Muscle of leg (tissue), 16 donors: ENCODE data around the gene CDO1. TPM values are rescaled to one million over a fixed set of nuclear protein-coding genes. Genes with fewer than 3 reads are reported as not detected.
A peak's percentile ranks its signal among the peaks of the same experiment; 100 is the strongest.

Source experiments
- DNase-seq: peaks from one replicate; pipeline ENCODE4 v3.0.0; 2013
- H3K27ac ChIP-seq: one replicate; pipeline ENCODE4 v1.5.1; 2013; ENCODE audit warnings: mild to moderate bottlenecking, low read length, control low read depth
- H3K27me3 ChIP-seq: one replicate; pipeline ENCODE4 v1.6.1; 2013; ENCODE audit warnings: low read length; ENCODE audit not compliant: control insufficient read depth, insufficient read depth
- H3K36me3 ChIP-seq: one replicate; pipeline ENCODE4 v1.6.1; 2013; ENCODE audit warnings: low read length; ENCODE audit not compliant: control insufficient read depth, insufficient read depth
- H3K4me1 ChIP-seq: one replicate; pipeline ENCODE4 v1.6.1; 2013; ENCODE audit warnings: low read length; ENCODE audit not compliant: control insufficient read depth, insufficient read depth
- H3K4me3 ChIP-seq: one replicate; pipeline ENCODE4 v1.5.1; 2013; ENCODE audit warnings: low read length, control low read depth
- H3K9me3 ChIP-seq: replicated peaks from 2 replicates; pipeline ENCODE4 v1.6.1; 2013; ENCODE audit warnings: low read depth, low read length; ENCODE audit not compliant: control insufficient read depth
- WGBS: methylation state at CpG from one replicate; pipeline ENCODE4 v1.1.5; 2013; ENCODE audit warnings: missing lambda C conversion rate; ENCODE audit not compliant: insufficient coverage; 5-methylcytosine and 5-hydroxymethylcytosine counted together
- long read RNA-seq, 11 donors: transcript quantifications; one replicate each; lab custom pipeline, GENCODE V29; 2026
- polyA plus RNA-seq, 8 donors: library from polyadenylated mRNA; unstranded; fragments of 120-200 nt; gene quantifications; one replicate each; pipeline versions ENCODE4 v1.2.1 to v1.2.3, GENCODE V29; 2013; ENCODE audit warnings: inconsistent platforms in 1 of 8, low replicate concordance in 1 of 8; ENCODE audit not compliant: insufficient read length in 8 of 8, insufficient read depth in 1 of 8
- total RNA-seq: library from RNA; stranded (reverse); fragments of 120-200 nt; gene quantifications from one replicate; pipeline ENCODE4 v1.2.4, GENCODE V29; 2013

Gene CDO1
- total RNA-seq (19.1 TPM), polyA plus RNA-seq (10 to 100 TPM; 17.4 to 27.1 (median 23.1) TPM)
- long read RNA-seq, donor 1, partial matches to known transcripts, result 0 of 3 reads
- long read RNA-seq, donor 1, other reads (novel, unspliced or antisense), result 0 of 3 reads
- long read RNA-seq, donor 2, result 0 reads
- long read RNA-seq, donor 3, transcript CDO1-201 (5 exons, 1,860 nt), result major isoform, 6 of 6 reads
- long read RNA-seq, donor 3, partial matches to known transcripts, result 0 of 6 reads
- long read RNA-seq, donor 3, other reads (novel, unspliced or antisense), result 0 of 6 reads
- long read RNA-seq, donor 4, partial matches to known transcripts, result 0 of 4 reads
- long read RNA-seq, donor 4, other reads (novel, unspliced or antisense), result 0 of 4 reads
- long read RNA-seq, donor 5, transcript CDO1-201 (5 exons, 1,860 nt), result major isoform, 27 of 27 reads
- long read RNA-seq, donor 5, partial matches to known transcripts, result 0 of 27 reads
- long read RNA-seq, donor 5, other reads (novel, unspliced or antisense), result 0 of 27 reads
- long read RNA-seq, donor 6, transcript CDO1-201 (5 exons, 1,860 nt), result major isoform, 8 of 8 reads
- long read RNA-seq, donor 6, partial matches to known transcripts, result 0 of 8 reads
- long read RNA-seq, donor 6, other reads (novel, unspliced or antisense), result 0 of 8 reads
- long read RNA-seq, donor 7, transcript CDO1-201 (5 exons, 1,860 nt), result major isoform, 17 of 17 reads
- long read RNA-seq, donor 7, partial matches to known transcripts, result 0 of 17 reads
- long read RNA-seq, donor 7, other reads (novel, unspliced or antisense), result 0 of 17 reads
- long read RNA-seq, donor 8, partial matches to known transcripts, result 0 of 2 reads
- long read RNA-seq, donor 8, other reads (novel, unspliced or antisense), result 0 of 2 reads
- long read RNA-seq, donor 9, transcript CDO1-201 (5 exons, 1,860 nt), result major isoform, 7 of 7 reads
- long read RNA-seq, donor 9, partial matches to known transcripts, result 0 of 7 reads
- long read RNA-seq, donor 9, other reads (novel, unspliced or antisense), result 0 of 7 reads
- long read RNA-seq, donor 10, partial matches to known transcripts, result 0 of 3 reads
- long read RNA-seq, donor 10, other reads (novel, unspliced or antisense), result 0 of 3 reads
- long read RNA-seq, donor 11, transcript CDO1-201 (5 exons, 1,860 nt), result major isoform, 8 of 8 reads
- long read RNA-seq, donor 11, partial matches to known transcripts, result 0 of 8 reads
- long read RNA-seq, donor 11, other reads (novel, unspliced or antisense), result 0 of 8 reads

GRCh38 chr5:115816226-115817081, at the start of gene CDO1:
TSS of gene CDO1 (minus strand) at chr5:115816659. CDS start at chr5:115816397, 262 bp downstream.
- peak within 1 kb of the TSS; percentile 96 for H3K27ac ChIP-seq
- WGBS, result under 1% methylated on average over 52 of the region's 69 CpGs
- H3K27me3 ChIP-seq, result peaks cover 17% of the 10 kb centered on the region

DNA sequence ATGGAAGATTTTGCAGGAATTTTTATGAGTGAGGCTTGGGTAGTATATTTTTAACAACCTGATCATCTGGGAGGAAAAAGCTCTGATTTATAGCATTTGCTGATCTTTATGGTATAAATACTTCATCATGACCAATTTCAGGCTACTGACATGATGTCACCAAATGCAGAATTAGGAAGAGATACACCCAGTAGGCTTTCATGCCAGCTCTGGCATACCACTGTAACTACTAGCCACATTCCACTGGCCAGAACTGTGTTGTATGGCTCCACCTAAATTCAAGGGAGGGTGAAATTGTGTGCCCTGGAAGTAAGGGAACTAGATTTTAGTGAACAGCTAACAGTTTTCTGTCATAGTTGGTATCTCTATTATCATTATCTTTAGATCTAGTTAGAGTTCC, 42.9 kb upstream of the CDO1 start:
- H3K36me3 ChIP-seq, result no peaks in the 10 kb centered on the region
- no peak overlapping the region for H3K27ac ChIP-seq
- H3K9me3 ChIP-seq, result peaks cover 7% of the 10 kb centered on the region
- H3K27me3 ChIP-seq, result no peaks in the 10 kb centered on the region
- DNase-seq, result no peak
- H3K4me3 ChIP-seq, result no peak overlapping the region
- no peaks in the 10 kb centered on the region for H3K4me1 ChIP-seq

More at GRCh38 chr5:115816226-115817081, at the start of gene CDO1:
- H3K36me3 ChIP-seq, result no peaks in the 10 kb centered on the region
- H3K4me1 ChIP-seq, result peaks cover 8% of the 10 kb centered on the region
- no peaks in the 10 kb centered on the region for H3K9me3 ChIP-seq
- peak; percentile 95 for DNase-seq
- H3K4me3 ChIP-seq, result peak within 1 kb of the TSS; percentile 73

DNA sequence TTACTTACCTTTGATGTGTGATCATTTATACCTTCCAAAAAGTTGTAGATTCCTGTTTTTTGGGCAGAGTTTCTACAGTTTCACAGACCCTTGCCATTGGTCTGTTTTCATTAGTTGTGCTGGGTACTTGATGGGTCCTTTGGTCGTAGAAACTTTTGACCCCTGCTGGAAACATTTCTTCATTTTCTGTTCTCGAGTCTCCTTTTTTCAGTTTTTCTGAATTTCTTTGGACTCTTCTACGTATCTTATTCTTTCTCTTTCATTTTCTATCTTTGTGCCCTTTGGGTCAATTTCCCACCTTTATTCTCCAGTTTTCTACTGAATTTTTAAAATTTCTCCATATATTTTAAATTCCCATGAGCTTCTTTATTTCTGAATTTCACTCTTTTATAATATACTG, 41.9 kb upstream of the CDO1 start:
- DNase-seq, result no peak
- no peaks in the 10 kb centered on the region for H3K4me1 ChIP-seq
- no peak overlapping the region for H3K27ac ChIP-seq
- no peaks in the 10 kb centered on the region for H3K36me3 ChIP-seq
- no peaks in the 10 kb centered on the region for H3K27me3 ChIP-seq
- 80% methylated on average over 1 of the region's 3 CpGs for WGBS
- H3K9me3 ChIP-seq, result peaks cover 3% of the 10 kb centered on the region
- no peak overlapping the region for H3K4me3 ChIP-seq

- H3K36me3 ChIP-seq, result no peaks in the 10 kb centered on the region
- WGBS, result no CpG with 5 or more reads among the region's 2 CpGs
- H3K27ac ChIP-seq, result no peak overlapping the region
- H3K4me3 ChIP-seq, result no peak overlapping the region
- peaks cover 3% of the 10 kb centered on the region for H3K9me3 ChIP-seq
- peak; percentile 19 for DNase-seq
- H3K4me1 ChIP-seq, result no peaks in the 10 kb centered on the region
- H3K27me3 ChIP-seq, result no peaks in the 10 kb centered on the region
Measured at GRCh38 chr5:115857626-115858349, 41.3 kb upstream of the CDO1 start.

GRCh38 chr5:115857057-115857479, 40.6 kb upstream of the CDO1 start:
- Histone ChIP-seq H3K9me3 (peaks cover 3% of the 10 kb centered on the region), H3K36me3 (no peaks in the 10 kb centered on the region), H3K27me3 (no peaks in the 10 kb centered on the region), H3K4me1 (no peaks in the 10 kb centered on the region), H3K4me3 (no peak overlapping the region), H3K27ac (no peak overlapping the region)
- WGBS, result no CpG with 5 or more reads among the region's 1 CpG
- no peak for DNase-seq

GRCh38 chr5:115855959-115856358, 39.5 kb upstream of the CDO1 start:
- H3K4me3 ChIP-seq, result no peak overlapping the region
- H3K4me1 ChIP-seq, result no peaks in the 10 kb centered on the region
- H3K27ac ChIP-seq, result no peak overlapping the region
- WGBS, result no CpG with 5 or more reads among the region's 1 CpG
- no peaks in the 10 kb centered on the region for H3K27me3 ChIP-seq
- H3K36me3 ChIP-seq, result no peaks in the 10 kb centered on the region
- peaks cover 3% of the 10 kb centered on the region for H3K9me3 ChIP-seq
- no peak for DNase-seq

DNA sequence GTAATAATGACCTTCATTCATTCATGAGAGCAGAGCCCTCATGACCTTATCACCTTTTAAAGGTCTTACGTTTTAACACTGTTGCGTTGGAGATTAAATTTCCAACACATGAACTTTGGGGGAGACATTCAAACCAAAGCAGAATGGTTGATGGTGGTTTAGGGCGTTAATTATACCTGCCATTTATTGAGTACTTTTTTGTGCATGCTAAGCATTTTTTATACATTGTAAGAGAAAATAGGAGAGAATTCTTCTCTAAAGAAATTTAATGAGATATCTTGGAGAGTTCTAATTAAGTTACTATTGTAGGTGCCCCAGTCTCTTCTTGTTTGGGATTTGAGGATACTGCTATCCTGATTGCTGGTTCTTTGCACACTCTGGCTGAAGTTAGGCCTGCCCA, 37.7 kb upstream of the CDO1 start:
- no peak for DNase-seq
- no peaks in the 10 kb centered on the region for H3K4me1 ChIP-seq
- H3K36me3 ChIP-seq, result no peaks in the 10 kb centered on the region
- no peak overlapping the region for H3K27ac ChIP-seq
- H3K27me3 ChIP-seq, result no peaks in the 10 kb centered on the region
- H3K4me3 ChIP-seq, result no peak overlapping the region
- peaks cover 3% of the 10 kb centered on the region for H3K9me3 ChIP-seq
- no CpG with 5 or more reads among the region's 3 CpGs for WGBS

GRCh38 chr5:115850744-115851416, 34.4 kb upstream of the CDO1 start:
- no peak overlapping the region for H3K27ac ChIP-seq
- H3K27me3 ChIP-seq, result no peaks in the 10 kb centered on the region
- 80% methylated on average over 1 of the region's 4 CpGs for WGBS
- no peak overlapping the region for H3K4me3 ChIP-seq
- DNase-seq, result peak; percentile 67
- peaks cover 3% of the 10 kb centered on the region for H3K9me3 ChIP-seq
- no peaks in the 10 kb centered on the region for H3K36me3 ChIP-seq
- no peaks in the 10 kb centered on the region for H3K4me1 ChIP-seq
